Raji (cell line): ENCODE results near the gene PHF14.

Source experiments
- POLR2A ChIP-seq: IDR thresholded peaks from 2 replicates; pipeline ENCODE4 v1.6.1; 2011; ENCODE audit warnings: low read depth, low read length, control low read depth; ENCODE audit not compliant: insufficient read depth

PHF14 gene

DNA sequence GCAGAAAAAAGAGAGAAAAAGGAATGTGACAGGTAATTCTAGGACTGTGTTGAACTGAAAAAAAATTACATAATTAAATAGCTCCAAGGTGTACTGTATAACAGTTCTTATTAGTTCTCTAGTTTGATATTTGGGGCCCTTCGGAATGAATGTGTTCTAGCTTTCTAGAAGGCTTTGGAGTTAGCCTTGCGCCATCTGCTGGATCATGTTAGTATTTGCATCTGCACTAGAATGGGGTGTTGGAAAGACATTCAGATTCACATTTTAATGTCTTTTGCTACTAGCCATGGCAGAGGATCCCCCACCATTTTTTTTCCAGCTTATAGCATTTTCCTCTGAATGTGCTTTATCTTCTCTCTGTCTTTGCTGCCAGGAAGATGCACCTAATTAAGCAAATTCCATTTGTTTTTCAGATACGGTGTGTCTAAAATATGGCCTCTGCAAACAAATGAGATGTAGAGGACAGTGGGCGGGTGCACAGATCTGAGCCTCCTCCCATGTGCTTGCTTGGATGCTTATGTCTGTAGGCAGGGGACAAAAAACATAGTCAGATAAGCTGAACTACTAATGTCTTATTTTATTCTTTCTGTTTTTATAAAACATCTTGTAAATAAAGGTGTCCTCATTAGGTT is 238.5 kb downstream of the PHF14 start:
- no peak for TF ChIP-seq POLR2A

DNA sequence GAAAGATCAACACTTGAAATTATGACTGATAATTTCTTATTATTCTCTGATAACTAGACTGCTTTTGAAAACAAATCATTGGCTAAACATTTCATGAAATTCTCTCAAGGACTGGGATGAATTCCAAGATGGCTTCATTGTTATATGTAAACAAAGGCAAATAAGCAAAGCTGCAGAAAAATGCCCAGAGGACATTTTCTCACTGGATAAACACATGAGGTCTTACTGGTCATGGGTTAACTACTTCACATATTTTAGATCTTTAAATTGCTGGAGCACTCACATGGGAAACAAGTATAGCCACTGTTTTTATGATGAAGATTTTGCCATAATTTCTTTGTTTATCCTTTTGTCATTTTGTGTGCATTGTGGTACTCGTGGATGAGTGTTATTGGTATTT is 239.1 kb downstream of the PHF14 start:
- no peak for TF ChIP-seq POLR2A

DNA sequence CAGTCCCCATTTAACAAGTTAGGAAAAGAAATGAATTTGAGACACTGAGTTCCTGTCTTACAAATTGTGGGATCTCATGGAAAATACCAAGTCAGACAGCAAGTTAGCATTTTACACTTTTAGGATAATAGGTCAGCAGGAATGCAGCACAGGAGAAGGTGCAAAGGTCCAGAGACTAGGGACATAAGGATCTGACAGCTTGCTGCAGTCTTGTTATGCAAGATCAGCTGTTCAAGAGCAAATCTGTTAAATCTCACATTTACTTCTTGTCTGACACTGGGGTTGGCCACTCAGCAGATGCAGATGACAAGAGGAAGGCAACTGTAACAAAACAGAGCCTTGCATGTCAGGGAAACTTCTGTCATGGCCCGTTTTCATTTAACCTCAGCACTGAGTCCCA is 239.6 kb downstream of the PHF14 start:
- TF ChIP-seq POLR2A: no peak

DNA sequence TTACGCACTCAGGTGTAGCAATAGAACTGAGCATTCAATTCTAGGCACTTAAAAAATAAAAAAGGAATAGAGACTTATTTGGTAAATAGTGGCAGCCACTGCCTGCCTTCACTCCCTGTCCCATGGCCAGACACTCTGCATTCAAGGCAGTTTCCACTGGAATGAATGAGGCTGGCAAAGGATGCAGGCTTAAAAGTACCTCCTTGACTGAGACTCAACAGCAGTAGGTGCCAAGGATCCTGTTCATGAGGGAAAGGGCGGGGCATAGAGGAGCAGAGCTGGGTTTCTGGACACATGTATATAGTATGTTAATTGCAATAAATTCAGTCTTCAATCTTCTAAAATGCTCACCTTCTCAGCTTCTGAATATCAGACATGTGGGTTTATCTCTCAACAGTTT is 242.6 kb downstream of the PHF14 start:
- no peak for TF ChIP-seq POLR2A

DNA sequence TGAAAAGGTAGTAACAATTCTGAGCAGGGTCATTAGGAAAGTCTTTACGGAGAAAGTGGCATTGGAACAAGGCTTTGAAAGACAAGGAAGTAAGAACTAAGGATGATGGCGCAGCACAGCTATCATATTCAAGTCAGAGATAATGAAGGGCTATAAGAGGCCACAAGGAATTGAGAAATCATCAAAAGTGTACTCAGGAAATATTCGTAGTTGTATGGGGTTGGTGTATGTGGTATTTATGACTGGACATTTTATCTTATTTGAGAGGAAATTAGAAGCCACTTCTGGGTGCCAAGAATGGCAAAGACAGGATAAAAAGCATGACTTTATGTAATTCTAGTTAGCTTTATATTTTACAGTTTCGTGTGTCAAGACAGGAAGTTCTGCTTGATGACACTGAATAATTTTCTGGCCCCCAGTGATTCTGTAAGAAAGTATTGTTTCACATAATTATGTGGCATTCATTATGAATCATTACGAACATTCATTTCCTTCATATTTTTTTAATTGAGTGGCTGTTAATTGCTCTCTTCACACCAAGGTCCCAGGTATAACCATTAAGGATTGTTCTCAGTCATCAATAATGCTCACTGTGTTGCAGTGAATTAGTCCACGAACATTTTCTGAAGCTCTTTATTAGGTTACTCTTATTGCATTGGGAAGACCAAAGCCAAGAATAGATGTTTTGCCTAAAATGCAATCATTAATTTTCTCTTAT is 244.3 kb downstream of the PHF14 start:
- TF ChIP-seq POLR2A: no peak
